ENCODE data around the gene RFNG. TPM values are rescaled to one million over a fixed set of nuclear protein-coding genes. Genes with fewer than 3 reads are reported as not detected.

Gene RFNG
- total and polyA plus RNA-seq, 2 of the 13 experiments (the other 11 are each of a cell fraction or from before 2014, with no cell fraction given), result 61.4 to 64.0 TPM

DNA sequence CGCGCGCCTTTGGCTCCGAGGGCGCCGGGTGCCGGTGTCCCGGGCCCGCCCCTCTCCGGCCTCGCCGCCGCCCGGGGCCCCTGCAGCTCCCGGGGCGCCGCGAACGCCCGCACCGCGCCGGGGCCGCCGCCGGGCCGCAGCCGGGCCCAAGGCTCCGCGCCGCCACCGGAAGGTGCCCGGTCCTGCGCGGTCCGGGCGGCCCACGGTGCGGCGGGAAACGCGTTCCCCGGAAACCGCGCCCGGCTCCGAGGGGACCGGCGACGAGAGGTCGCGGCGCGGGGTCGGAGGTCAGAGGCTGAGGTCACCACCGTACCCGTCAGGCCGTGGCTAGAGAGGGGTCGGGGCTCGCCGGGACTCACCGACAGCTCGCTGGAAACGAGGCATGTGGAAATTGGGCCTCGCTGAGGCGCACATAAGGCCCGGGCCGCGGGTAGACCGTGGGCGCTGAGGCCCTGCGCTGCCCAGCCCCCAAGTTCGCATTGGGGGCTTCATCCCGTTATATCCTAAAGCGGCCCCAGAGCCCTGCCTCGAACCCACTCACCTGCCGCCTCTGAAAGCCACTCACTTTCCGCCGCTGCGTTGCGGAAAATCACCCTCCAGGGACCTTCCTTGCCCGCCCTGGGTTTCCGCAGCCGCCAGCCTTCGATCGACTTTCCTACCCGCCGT, 14.2 kb upstream of the RFNG start, which contains the start of gene DUS1L (continued):
- TF ChIP-seq HNF1B (CRISPR knock-in tag; IDR thresholded peaks at IDR 0.05), result no peak
- TF ChIP-seq ZNF430 (CRISPR knock-in tag; IDR thresholded peaks at IDR 0.05), result peak; percentile 79; the same call in 1 of the 2 replicates
- peak; percentile 90 for TF ChIP-seq FOXO1 (CRISPR knock-in tag; IDR thresholded peaks at IDR 0.05)
- TF ChIP-seq, protein P1, sequence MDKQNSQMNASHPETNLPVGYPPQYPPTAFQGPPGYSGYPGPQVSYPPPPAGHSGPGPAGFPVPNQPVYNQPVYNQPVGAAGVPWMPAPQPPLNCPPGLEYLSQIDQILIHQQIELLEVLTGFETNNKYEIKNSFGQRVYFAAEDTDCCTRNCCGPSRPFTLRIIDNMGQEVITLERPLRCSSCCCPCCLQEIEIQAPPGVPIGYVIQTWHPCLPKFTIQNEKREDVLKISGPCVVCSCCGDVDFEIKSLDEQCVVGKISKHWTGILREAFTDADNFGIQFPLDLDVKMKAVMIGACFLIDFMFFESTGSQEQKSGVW (CRISPR knock-in tag; IDR thresholded peaks at IDR 0.05; ENCODE audit: borderline replicate concordance), result 0 out of 2 replicates have a peak, but pooled peaks have one; percentile 40
- TF ChIP-seq MED13 (CRISPR knock-in tag; IDR thresholded peaks at IDR 0.05), result peak; percentile 85; the same call in 1 of the 2 replicates
- no peak for TF ChIP-seq TCF7 (IDR thresholded peaks at IDR 0.05; ENCODE audit: low read depth)
- no peak for TF ChIP-seq ZEB1 (IDR thresholded peaks at IDR 0.05; ENCODE audit: insufficient replicate concordance, low read depth)
- peak; percentile 38; the same call in 1 of the 2 replicates for TF ChIP-seq ARHGAP35 (CRISPR knock-in tag; IDR thresholded peaks at IDR 0.05; ENCODE audit: borderline replicate concordance)
- TF ChIP-seq ZMYM4 (CRISPR knock-in tag; IDR thresholded peaks at IDR 0.05), result peak; percentile 92
- no peak for TF ChIP-seq NFE2L2 (IDR thresholded peaks at IDR 0.05; ENCODE audit: low read length)
- no peak for TF ChIP-seq MAFG (CRISPR knock-in tag; IDR thresholded peaks at IDR 0.05)
- no peak for TF ChIP-seq IKZF1 (IDR thresholded peaks at IDR 0.05)
- 0 out of 2 replicates have a peak, but pooled peaks have one; percentile 39 for TF ChIP-seq ZBTB1 (CRISPR knock-in tag; IDR thresholded peaks at IDR 0.05; ENCODE audit: borderline replicate concordance)
- TF ChIP-seq ZNF10 (CRISPR knock-in tag; IDR thresholded peaks at IDR 0.05; ENCODE audit: borderline replicate concordance, low read depth), result no peak
- no peak for TF ChIP-seq ZNF740 (CRISPR knock-in tag; IDR thresholded peaks at IDR 0.05)
- peak; percentile 86 for TF ChIP-seq SIN3B (IDR thresholded peaks at IDR 0.05; ENCODE audit: low read length)
- TF ChIP-seq ZNF607 (CRISPR knock-in tag; IDR thresholded peaks at IDR 0.05; ENCODE audit: borderline replicate concordance), result peak; percentile 80
- peak; percentile 61 for TF ChIP-seq JARID2 (CRISPR knock-in tag; IDR thresholded peaks at IDR 0.05; ENCODE audit: insufficient replicate concordance)
- peak; percentile 97 for TF ChIP-seq ZHX1 (CRISPR knock-in tag; IDR thresholded peaks at IDR 0.05; ENCODE audit: low read depth)
- TF ChIP-seq EP300 (IDR thresholded peaks at IDR 0.05; ENCODE audit: low read depth in 2 of 2, low read length in 2 of 2), result peak; percentile 46 to 48; a peak in 1 of 4 replicates
- peak; percentile 50; the same call in 1 of the 2 replicates for TF ChIP-seq EP300 (CRISPR knock-in tag; IDR thresholded peaks at IDR 0.05; ENCODE audit: borderline replicate concordance)
- TF ChIP-seq ZNF160 (CRISPR knock-in tag; IDR thresholded peaks at IDR 0.05), result peak; percentile 95
- TF ChIP-seq HOXA3 (CRISPR knock-in tag; IDR thresholded peaks at IDR 0.05), result peak; percentile 98
